ENCODE data around the gene TMEM238L.
A peak's percentile ranks its signal among the peaks of the same experiment; 100 is the strongest.

Gene TMEM238L

GRCh38 chr17:10754861-10755591 is 48.9 kb downstream of the TMEM238L start:
- Mint-ChIP-seq H3K27me3 (ENCODE audit: low read depth, poor library complexity) (peaks cover 44% of the 10 kb centered on the region), H3K36me3 (ENCODE audit: low read depth) (no peaks in the 10 kb centered on the region), H3K9me3 (no peaks in the 10 kb centered on the region), H3K27ac (no peak overlapping the region), H3K4me1 (peaks cover 45% of the 10 kb centered on the region), H3K4me3 (peak overlapping the region; percentile 70)
- peak; percentile 15 for DNase-seq
- no peak for TF ChIP-seq CTCF (IDR thresholded peaks at IDR 0.05)

- no peak overlapping the region for H3K27ac Mint-ChIP-seq
- no peaks in the 10 kb centered on the region for H3K36me3 Mint-ChIP-seq (ENCODE audit: low read depth)
- peaks cover 50% of the 10 kb centered on the region for H3K4me1 Mint-ChIP-seq
- H3K9me3 Mint-ChIP-seq: no peaks in the 10 kb centered on the region
- peak; percentile 17 for TF ChIP-seq CTCF (IDR thresholded peaks at IDR 0.05)
- H3K27me3 Mint-ChIP-seq (ENCODE audit: low read depth, poor library complexity): peaks cover 45% of the 10 kb centered on the region
- DNase-seq: peak; percentile 37
- H3K4me3 Mint-ChIP-seq: no peak overlapping the region
Observed at GRCh38 chr17:10754109-10754508, 49.8 kb downstream of the TMEM238L start.

GRCh38 chr17:10752696-10753095 is 51.2 kb downstream of the TMEM238L start:
- Mint-ChIP-seq H3K9me3 (no peaks in the 10 kb centered on the region), H3K27me3 (ENCODE audit: low read depth, poor library complexity) (peaks cover 42% of the 10 kb centered on the region), H3K4me3 (no peak overlapping the region), H3K36me3 (ENCODE audit: low read depth) (no peaks in the 10 kb centered on the region), H3K27ac (no peak overlapping the region), H3K4me1 (peaks cover 52% of the 10 kb centered on the region)
- no peak for DNase-seq
- no peak for TF ChIP-seq CTCF (IDR thresholded peaks at IDR 0.05)

- Mint-ChIP-seq H3K36me3 (ENCODE audit: low read depth) (no peaks in the 10 kb centered on the region), H3K4me1 (peaks cover 41% of the 10 kb centered on the region), H3K27me3 (ENCODE audit: low read depth, poor library complexity) (peaks cover 46% of the 10 kb centered on the region), H3K4me3 (no peak overlapping the region), H3K9me3 (no peaks in the 10 kb centered on the region), H3K27ac (no peak overlapping the region)
- DNase-seq: no peak
- TF ChIP-seq CTCF (IDR thresholded peaks at IDR 0.05): no peak
Observed at GRCh38 chr17:10751563-10751962, 52.3 kb downstream of the TMEM238L start.

GRCh38 chr17:10750210-10750609 is 53.7 kb downstream of the TMEM238L start:
- Mint-ChIP-seq H3K27ac (no peak overlapping the region), H3K27me3 (ENCODE audit: low read depth, poor library complexity) (peaks cover 37% of the 10 kb centered on the region), H3K36me3 (ENCODE audit: low read depth) (no peaks in the 10 kb centered on the region), H3K4me3 (no peak overlapping the region), H3K4me1 (peaks cover 31% of the 10 kb centered on the region), H3K9me3 (no peaks in the 10 kb centered on the region)
- TF ChIP-seq CTCF (IDR thresholded peaks at IDR 0.05): no peak
- no peak for DNase-seq

All from nephron progenitor cell (in vitro differentiated cells).